HG03342 (cell line): Measurements from ENCODE around the gene PANX2.
A peak's percentile ranks its signal among the peaks of the same experiment; 100 is the strongest.

Source experiments
- ATAC-seq: cut with Tn5 transposase; IDR thresholded peaks from one replicate; pipeline ENCODE4 v1.9.1; 2021; ENCODE audit warnings: mild to moderate bottlenecking, moderate library complexity; ENCODE audit not compliant: unreplicated experiment

PANX2 gene

DNA sequence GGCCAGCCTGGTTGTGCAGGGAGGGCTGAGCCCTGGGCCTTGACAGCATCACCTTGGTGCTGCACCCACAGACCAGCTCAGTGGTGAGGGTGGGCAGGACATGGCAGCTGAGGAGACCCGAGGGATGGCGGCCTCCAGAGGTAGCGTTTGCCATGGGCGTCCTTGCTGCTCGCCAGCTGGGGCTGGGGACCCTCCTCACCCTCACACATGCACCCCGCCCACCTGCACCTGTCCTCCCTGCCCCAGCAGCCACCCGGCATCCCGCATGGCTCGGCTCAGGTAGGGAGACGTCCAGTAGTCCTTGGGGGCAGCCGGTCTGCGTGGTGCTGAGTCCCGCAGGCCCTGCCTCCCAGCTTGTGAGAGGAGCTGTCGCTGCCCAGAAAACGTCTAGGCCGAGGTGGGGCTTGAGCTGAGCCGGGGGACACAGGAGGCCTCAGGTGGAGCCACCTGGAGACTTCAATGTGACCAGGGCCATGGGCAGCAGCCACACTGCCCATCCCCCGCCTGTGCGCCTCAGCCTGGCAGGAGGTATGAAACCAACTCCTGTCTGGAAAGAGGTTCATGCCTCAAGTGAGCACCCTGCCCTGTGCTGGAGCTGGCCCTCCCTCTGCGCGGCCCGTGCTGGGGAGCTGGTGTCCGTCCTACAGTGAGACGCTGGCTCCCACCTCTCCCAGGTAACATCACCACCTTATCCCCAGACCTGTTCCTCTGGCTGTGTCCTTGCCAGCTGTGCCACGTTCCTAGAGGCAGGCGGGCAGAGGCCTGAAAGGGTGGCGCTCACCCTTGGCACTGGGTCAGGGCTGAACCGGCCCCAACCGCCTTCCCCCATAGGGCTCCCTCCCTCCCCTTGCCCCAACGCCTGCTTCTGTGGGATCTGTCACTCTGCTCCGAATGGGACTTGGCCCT is 11.9 kb downstream of the PANX2 start:
- ATAC-seq: no peak

DNA sequence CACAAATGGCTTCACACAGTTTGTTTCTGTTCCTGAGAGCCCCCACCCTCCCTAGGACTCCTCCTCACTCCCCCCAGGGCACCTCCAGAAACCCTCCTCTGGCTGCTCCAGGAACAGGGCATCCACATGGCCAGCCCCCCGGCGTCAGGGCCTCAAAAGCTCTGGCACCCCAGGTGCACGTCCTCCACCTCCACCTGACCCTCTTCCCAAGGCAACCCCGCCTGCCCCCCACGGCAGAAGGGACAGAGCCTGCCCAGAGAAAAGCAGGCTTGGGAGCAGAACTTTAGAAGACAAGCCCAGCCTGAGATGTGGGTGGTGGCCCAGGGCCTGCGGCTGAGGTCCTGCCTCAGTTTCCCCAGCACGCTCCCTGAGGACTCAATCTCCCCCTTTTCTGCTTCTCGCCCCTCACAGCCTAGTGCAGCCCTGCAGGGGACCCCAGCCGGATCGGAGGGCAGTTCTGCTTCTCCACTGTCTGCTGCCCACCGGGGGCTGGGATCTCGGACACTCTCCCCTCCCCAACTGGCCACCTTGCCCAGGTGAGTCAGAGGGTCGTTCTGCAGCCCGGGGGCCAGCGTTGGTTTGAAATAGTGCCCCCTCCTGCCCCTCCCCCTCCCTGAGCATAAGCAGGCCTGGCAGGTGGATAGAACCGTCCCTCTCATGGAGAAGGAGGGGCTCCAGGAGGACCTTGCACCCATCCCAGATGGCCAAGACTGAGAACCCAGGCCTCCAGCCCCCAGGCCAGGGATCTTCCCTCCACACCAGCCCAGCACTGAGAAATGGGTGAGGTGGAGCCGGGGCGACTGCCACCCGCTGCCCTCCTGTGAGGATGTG is 12.8 kb downstream of the PANX2 start:
- ATAC-seq: no peak

DNA sequence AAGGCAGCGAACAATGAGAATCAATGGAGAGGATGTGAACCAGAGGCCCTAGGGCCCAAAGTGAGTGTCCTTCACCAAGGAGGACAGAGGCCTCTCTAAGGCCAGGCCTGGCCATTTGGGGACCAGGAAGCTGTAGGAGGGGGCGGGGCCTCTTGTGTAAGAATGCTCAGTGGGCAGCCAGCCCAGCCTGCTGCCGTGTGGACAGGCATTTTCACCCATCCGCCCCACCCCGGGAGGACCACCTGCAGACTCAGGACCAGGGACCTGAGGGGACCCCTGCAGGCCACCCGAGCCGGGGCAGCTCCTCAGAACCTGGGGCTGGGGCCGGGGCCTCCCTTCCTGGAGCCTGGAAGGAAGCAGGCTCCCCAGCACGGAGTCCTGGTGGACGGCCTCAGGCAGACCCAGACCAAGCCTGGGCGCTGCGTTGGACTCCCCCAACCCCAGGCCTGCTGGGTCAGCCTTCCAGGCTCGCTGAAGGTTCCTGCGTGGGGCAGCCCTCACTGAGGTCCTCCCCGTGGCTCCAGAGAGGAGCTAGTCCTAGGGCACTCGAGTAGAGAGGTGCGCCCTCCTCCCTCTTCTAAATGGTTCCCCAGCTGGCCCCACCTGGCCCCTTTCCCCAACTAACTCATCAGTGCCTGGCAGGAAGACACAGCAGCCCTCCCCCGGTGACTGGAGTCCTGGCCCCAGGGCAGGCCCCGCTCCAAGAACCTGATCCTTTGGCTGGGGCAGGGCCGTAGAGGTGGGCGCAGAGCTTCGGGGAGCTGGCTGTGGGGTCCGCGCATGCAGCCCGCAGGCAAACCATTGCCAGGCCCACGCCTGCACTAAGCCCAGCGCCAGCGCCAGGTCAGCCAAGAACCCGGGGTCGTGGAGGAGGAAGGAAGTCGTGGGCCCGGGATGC is 13.7 kb downstream of the PANX2 start:
- ATAC-seq: no peak

- no peak for ATAC-seq
These were observed 14.4 kb downstream of the PANX2 start for GRCh38 chr22:50184902-50185374.

DNA sequence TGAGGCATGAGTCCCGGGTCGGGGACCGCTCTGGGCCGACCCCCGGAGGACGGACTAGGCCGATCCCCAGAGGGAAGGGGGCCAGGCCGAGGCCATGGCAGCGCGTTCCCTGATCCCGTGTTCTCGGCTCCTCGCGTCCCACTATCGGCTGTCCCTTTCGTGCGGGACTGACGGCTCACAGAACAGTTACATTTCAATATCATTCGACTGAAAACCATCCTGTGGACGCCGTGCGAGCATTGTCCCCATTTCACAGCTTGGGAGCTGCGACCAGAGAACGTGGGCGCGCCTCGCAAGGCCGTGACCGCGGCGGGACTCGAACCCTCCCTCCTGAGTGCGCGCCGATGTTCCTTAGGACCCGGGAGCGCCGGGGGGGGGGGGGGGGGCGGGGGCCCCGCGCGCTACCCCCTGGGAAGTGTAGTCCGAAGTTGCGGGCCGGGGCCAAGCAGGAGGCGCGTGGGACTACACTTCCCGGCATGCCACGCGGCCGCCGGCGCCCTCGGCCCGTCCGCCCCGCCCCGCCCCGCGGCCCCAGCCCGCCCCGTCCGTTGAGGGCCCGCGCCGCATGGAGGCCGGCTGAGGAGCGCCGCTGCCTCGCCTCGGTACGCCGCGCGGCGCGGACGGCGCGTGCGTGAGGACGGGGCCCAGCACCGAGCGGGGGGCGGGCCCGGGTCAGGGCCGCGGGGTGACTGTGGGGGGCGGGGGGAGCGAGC is 15.0 kb downstream of the PANX2 start, which contains the start of gene TRABD:
Gene TRABD, plus strand, starts transcription at position 539 of the 713 bp plus-strand sequence. CDS start 7,148 bp downstream, outside the sequence.
- ATAC-seq: no peak

DNA sequence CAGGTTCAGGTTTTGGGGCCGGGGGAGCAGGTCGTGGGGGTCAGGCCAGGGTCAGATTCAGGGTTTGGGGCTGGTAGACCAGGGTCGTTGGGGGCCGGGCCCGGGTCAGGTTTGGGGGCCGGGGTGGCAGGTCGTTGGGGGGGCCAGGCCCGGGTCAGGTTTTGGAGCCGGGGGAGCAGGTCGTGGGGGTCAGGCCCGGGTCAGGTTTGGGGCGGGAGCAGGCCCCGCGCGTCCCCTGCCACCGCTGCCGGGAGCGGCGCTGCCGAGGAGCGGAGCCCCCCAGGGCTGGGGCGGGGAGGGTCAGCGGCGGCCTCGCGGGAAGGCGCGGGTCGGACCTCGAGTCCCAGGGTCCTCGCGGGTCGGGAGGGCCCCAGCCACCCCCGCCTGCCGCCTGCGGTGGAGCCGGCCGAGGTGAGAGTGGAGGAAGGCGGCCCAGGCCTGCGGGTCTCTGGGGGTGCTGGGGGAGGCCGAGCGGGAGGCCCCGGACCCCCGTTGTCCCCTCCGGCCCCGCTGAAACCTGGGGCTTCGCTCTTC is 15.7 kb downstream of the PANX2 start:
- ATAC-seq: no peak

DNA sequence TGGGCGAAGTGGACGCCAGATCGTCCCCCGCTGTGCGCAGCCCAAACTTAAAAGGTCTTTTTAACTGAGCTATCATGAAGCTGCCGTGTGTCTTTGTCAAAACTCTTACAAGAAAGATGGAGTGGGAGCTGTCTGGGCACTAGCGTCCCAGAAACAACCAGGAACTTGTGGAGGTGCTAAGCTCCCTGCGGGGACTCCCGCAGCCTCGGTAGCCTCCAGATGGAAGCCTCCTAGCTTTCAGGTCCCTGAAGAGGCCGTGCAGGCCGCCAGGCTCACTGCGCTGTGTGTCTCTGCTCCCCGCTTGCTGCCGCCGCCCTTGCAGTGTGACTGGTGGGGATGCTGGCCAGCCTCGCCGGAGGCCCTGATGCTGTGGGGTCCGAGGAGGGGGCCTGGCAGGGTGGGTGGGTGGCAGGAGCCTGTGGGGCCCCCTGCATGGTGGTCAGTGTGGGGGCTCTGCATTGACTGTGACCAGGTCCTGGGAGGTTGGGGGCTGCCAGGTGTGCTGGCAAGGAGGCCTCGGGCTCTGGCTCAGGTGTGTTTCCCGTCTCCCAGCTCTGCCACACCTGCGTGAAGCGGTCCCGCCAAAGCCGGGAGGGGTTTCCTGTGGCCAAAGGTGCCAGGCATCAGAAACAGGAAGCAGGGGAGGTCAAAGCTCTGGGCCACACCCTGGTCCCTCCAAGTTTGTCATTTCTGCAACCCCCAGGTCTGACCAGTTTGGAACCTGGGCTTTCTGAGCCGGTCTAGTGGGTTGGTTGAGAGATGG is 16.4 kb downstream of the PANX2 start:
- ATAC-seq: no peak

DNA sequence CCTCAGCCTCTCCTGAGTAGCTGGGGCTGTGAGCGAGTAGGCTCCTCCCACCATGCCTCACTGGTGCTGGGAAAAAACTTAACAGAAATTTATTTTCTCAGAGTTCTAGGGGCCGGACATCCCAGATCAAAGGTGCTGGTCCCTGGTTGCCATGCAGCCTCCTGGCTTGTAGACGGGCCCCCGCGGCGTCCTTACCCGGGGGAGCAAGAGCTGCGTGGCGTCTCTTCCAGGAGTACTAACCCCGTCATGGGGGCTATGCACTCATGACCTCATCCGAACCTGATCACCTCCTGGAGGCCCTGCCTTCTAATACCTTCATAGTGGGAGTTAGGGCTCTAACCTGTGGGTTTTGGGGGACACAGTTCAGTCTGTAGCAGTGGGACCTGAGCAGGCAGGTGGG is 17.8 kb downstream of the PANX2 start:
- ATAC-seq: no peak

GRCh38 chr22:50189184-50189848 is 18.8 kb downstream of the PANX2 start:
- no peak for ATAC-seq

DNA sequence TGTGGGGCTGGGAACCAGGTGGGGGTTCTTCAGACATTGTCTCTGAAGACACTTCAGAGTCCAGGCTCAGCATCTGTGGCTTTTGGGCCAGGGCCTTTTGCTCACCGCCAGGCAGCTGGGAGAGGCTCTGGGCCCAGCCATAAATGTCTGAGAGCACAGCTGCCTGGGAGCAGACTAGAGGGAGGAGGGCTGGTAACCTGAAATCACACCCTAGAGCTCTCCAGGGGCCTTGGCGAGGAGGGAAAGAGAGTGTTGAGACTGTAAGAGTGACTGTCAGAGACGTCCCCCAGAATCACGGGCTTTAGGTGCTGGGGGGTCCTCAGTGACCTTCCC is 19.3 kb downstream of the PANX2 start:
- no peak for ATAC-seq

GRCh38 chr22:50190182-50190940 is 19.8 kb downstream of the PANX2 start:
- ATAC-seq: peak; percentile 44

- ATAC-seq: peak; percentile 23
These were observed 20.6 kb downstream of the PANX2 start for GRCh38 chr22:50190941-50191741.

DNA sequence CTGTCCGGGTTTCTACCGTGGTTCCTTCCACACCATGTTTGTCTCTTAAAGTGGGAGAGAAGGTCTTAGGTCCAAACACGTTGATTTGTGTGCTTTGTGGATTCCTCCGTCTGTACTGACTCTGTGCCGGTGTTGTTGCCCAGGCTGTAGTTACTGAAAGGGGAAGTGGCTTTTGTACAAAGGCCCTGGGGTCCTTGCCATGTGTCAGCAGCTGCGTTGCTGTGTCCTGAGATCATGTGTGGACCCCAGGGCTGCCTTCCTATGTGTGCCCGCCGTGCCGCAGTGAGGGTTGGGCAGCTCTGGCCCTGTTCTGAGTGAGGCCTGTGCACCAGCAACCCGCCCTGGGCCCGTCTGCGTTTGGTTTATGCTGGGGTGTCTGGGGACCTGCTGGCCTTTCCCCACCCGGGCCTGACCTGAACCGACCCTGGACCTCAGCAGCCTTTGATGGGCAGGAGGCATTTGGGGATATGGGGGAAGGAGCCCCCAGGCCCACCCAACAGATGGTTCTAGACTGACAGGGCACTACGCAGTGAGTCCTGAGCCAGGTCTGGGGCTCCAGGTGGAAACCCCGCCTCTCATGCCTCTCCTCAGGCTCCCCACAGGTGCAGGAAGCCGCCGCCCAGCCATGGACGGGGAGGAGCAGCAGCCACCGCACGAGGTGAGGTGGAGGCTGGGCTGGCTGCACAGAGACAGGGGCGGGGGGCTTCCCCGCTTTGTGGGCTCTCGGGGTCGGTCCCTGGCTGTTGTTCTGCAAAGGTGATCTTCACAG is 22.1 kb downstream of the PANX2 start:
- no peak for ATAC-seq

GRCh38 chr22:50193621-50194020 is 23.1 kb downstream of the PANX2 start:
- no peak for ATAC-seq

DNA sequence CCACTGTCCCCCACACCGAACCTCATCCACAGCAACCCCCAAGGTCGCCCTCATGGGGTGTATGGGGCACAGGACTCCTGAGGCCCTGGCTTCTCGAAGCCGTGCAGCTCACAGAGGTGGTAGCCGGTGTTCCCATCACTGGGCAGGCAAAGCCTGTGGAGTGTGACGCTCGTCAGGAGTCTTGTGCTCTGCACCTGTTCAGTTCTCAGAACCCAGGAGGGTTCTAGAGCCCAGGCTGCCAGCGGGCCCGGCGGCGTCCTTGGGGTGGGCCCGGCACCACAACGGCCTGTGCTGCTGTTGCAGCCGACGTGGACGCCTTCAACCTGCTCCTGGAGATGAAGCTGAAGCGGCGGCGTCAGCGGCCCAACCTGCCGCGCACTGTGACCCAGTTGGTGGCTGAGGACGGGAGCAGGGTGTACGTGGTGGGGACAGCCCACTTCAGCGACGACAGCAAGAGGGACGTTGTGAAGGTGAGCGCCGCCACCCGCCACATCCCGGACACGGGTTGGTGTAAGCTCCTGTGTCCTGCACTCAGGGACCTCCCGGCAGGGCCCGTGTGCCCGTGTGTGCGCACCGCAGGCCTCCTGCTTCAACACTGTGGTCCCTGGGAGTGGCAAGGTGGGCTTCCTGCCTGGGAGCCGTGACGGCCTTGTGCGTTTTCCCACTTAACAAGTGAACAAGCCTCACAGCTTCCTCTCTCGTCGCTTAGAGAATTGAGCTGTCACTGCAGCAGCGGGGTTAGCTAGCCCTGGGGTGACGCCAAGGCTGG is 23.7 kb downstream of the PANX2 start:
- ATAC-seq: no peak

DNA sequence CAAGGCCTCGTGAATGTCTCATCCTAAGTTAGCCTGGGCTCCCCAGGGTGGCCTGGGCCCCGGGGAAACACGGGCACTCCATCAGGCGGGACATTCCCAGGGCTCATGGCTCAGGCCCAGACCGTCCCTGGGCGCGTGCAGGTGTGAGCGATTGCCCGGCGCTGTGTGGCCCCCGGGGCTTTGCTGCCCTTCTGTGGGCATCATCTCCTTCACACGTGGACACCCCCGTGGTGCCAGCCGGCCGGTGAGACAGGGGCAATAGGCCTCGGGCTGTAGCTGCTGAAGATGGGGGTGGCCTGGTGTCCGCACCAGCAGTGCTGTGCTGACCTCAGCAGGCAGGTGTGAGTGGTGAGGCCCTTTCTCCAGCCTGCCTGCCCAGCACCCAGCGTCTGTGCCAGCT is 25.7 kb downstream of the PANX2 start:
- no peak for ATAC-seq
